ENCODE measurements around the gene RAPGEF4.

DNA sequence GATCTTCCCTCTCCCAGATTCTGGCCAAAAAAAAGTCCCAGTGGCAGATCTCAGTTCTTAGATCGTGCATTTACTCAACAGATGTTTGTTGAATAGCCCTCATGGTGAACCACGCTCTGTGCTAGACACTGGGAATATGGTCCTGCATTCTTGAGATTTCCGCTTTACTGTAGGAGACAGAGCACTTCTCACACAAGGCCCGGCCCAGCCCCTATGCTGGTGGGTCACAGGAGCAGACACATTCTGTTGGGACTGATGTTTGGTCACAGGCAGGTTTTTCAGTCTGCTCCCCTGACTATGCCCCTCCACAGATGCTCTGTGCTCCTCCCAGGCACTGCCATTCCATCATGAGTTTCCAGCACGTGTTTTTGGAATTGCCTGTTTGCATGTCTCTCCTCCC lies 110.9 kb downstream of the RAPGEF4 start:
- TF ChIP-seq ZBTB42 (CRISPR knock-in tag; IDR thresholded peaks at IDR 0.05) (no peak), FOXO1 (CRISPR knock-in tag; IDR thresholded peaks at IDR 0.05) (no peak), BRCA1 (CRISPR knock-in tag; IDR thresholded peaks at IDR 0.05) (no peak), SNRNP70 (IDR thresholded peaks at IDR 0.05; ENCODE audit: low read depth, low read length) (no peak), ZNF317 (CRISPR knock-in tag; IDR thresholded peaks at IDR 0.05) (no peak), ARNT2 (CRISPR knock-in tag; IDR thresholded peaks at IDR 0.05; ENCODE audit: low read depth) (no peak)
- TF ChIP-seq, protein P1, sequence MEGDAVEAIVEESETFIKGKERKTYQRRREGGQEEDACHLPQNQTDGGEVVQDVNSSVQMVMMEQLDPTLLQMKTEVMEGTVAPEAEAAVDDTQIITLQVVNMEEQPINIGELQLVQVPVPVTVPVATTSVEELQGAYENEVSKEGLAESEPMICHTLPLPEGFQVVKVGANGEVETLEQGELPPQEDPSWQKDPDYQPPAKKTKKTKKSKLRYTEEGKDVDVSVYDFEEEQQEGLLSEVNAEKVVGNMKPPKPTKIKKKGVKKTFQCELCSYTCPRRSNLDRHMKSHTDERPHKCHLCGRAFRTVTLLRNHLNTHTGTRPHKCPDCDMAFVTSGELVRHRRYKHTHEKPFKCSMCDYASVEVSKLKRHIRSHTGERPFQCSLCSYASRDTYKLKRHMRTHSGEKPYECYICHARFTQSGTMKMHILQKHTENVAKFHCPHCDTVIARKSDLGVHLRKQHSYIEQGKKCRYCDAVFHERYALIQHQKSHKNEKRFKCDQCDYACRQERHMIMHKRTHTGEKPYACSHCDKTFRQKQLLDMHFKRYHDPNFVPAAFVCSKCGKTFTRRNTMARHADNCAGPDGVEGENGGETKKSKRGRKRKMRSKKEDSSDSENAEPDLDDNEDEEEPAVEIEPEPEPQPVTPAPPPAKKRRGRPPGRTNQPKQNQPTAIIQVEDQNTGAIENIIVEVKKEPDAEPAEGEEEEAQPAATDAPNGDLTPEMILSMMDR (CRISPR knock-in tag; IDR thresholded peaks at IDR 0.05): no peak

All from HepG2 (cell line).